NCI-H1105 (cell line): Measurements from ENCODE around the gene KLF13.
"Not testable (repeated sequence)": the region's sequence is repeated elsewhere in the genome, so short reads cannot be mapped to it uniquely, and the experiment has no call there.

Source experiments
- DNase-seq: peaks from one replicate; lab custom pipeline; 2025; lab: John Stamatoyannopoulos, UW

Gene KLF13

GRCh38 chr15:31345606-31346366 lies 19.2 kb downstream of the KLF13 start:
- DNase-seq: no peak

- DNase-seq: no peak
These were observed 19.9 kb downstream of the KLF13 start for GRCh38 chr15:31346367-31347066.

GRCh38 chr15:31347067-31347975 lies 20.7 kb downstream of the KLF13 start:
- DNase-seq: no peak

GRCh38 chr15:31347981-31348803 lies 21.6 kb downstream of the KLF13 start:
- DNase-seq: no peak

- DNase-seq: no peak
These were observed 22.9 kb downstream of the KLF13 start for GRCh38 chr15:31349233-31350141.

GRCh38 chr15:31350771-31351170 lies 24.1 kb downstream of the KLF13 start:
- no peak for DNase-seq

GRCh38 chr15:31352339-31352751 lies 25.7 kb downstream of the KLF13 start:
- no peak for DNase-seq

GRCh38 chr15:31352911-31353811 lies 26.5 kb downstream of the KLF13 start:
- peak; percentile 42 for DNase-seq

GRCh38 chr15:31353931-31354330 lies 27.3 kb downstream of the KLF13 start:
- no peak for DNase-seq

- not testable (repeated sequence) for DNase-seq
These were observed 29.5 kb downstream of the KLF13 start for GRCh38 chr15:31356097-31356496.

- no peak for DNase-seq
These were observed 30.5 kb downstream of the KLF13 start for GRCh38 chr15:31357148-31357547.

GRCh38 chr15:31358163-31358562 lies 31.5 kb downstream of the KLF13 start:
- no peak for DNase-seq

GRCh38 chr15:31358957-31359701 lies 32.5 kb downstream of the KLF13 start:
- no peak for DNase-seq

- no peak for DNase-seq
These were observed 33.1 kb downstream of the KLF13 start for GRCh38 chr15:31359702-31360111.

GRCh38 chr15:31360158-31360561 lies 33.5 kb downstream of the KLF13 start:
- peak; percentile 38 for DNase-seq

GRCh38 chr15:31360843-31361763 lies 34.5 kb downstream of the KLF13 start:
- DNase-seq: peak; percentile 67

GRCh38 chr15:31361764-31362515 lies 35.3 kb downstream of the KLF13 start:
- no peak for DNase-seq
